OCI-LY7 (cell line): ENCODE data around the gene TNFRSF9. TPM values are rescaled to one million over a fixed set of nuclear protein-coding genes. Genes with fewer than 3 reads are reported as not detected.

Source experiments
- BruUV-seq: library from RNA; stranded (reverse); fragments of 400-500 nt; replicated peaks from 2 replicates; lab custom pipeline; 2021; lab: Mats Ljungman, UMichigan
- CTCF ChIA-PET: fragments of 300-600 bp; sonication (Branson Sonifier 250); formaldehyde crosslinking; loops from one replicate; lab custom pipeline; 2022; ENCODE audit warnings: antibody characterized with exemption; ENCODE audit not compliant: unreplicated experiment; lab: Charles Lee
- POLR2A ChIA-PET: fragments of 300-600 bp; sonication (Branson Sonifier 250); formaldehyde crosslinking; loops from one replicate; lab custom pipeline; 2022; ENCODE audit warnings: antibody characterized with exemption; lab: Charles Lee
- DNase-seq: peaks from one replicate; pipeline ENCODE4 v3.0.0-alpha.2; 2015; ENCODE audit warnings: low spot score
- H2AFZ ChIP-seq: fragments of 200-600 bp; sonication (generic), shearing (Covaris generic); 2 replicates; pipeline ENCODE4 v1.6.1; 2014; ENCODE audit warnings: mild to moderate bottlenecking, antibody characterized with exemption, low read length, moderate library complexity
- H3K27ac ChIP-seq: fragments of 200-600 bp; sonication (generic); 2 replicates; pipeline ENCODE4 v1.5.1; 2014; ENCODE audit warnings: mixed run types, low read depth, mild to moderate bottlenecking, moderate library complexity, low read length, inconsistent platforms; ENCODE audit not compliant: poor library complexity, severe bottlenecking
- H3K36me3 ChIP-seq: fragments of 200-600 bp; sonication (generic); 2 replicates; pipeline ENCODE4 v1.6.1; 2014; ENCODE audit warnings: mild to moderate bottlenecking, antibody characterized with exemption, low read length, moderate library complexity, mixed read lengths; ENCODE audit not compliant: insufficient read depth
- H3K4me1 ChIP-seq: fragments of 200-600 bp; sonication (generic); 2 replicates; pipeline ENCODE4 v1.5.1; 2014; ENCODE audit warnings: mild to moderate bottlenecking, low read length; ENCODE audit not compliant: insufficient read depth, poor library complexity, severe bottlenecking
- H3K4me2 ChIP-seq: fragments of 200-600 bp; sonication (generic); 2 replicates; pipeline ENCODE4 v1.6.1; 2014; ENCODE audit warnings: mild to moderate bottlenecking, low read length
- H3K4me3 ChIP-seq: fragments of 200-600 bp; sonication (generic); 2 replicates; pipeline ENCODE4 v1.5.1; 2014; ENCODE audit warnings: mild to moderate bottlenecking, low read depth, low read length; ENCODE audit not compliant: poor library complexity, severe bottlenecking
- H3K79me2 ChIP-seq: fragments of 200-600 bp; sonication (generic); 2 replicates; pipeline ENCODE4 v1.6.1; 2016; ENCODE audit warnings: low read depth, mild to moderate bottlenecking, low read length, moderate library complexity, mixed read lengths; ENCODE audit not compliant: insufficient read depth
- H3K9me2 ChIP-seq: fragments of 200-600 bp; sonication (generic); 2 replicates; pipeline ENCODE4 v1.6.1; 2016; ENCODE audit warnings: mild to moderate bottlenecking, low read length, mixed read lengths; ENCODE audit not compliant: insufficient read depth
- H3K9me3 ChIP-seq: fragments of 200-600 bp; sonication (generic); 2 replicates; pipeline ENCODE4 v1.6.1; 2014; ENCODE audit warnings: mild to moderate bottlenecking, mixed run types, low read length, mixed read lengths
- H4K20me1 ChIP-seq: fragments of 200-600 bp; sonication (generic); 2 replicates; pipeline ENCODE4 v1.6.1; 2014; ENCODE audit warnings: mild to moderate bottlenecking, antibody characterized with exemption, low read length, moderate library complexity, mixed read lengths; ENCODE audit not compliant: insufficient read depth
- CTCF ChIP-seq: fragments of 200-600 bp; sonication (generic); conservative IDR thresholded peaks from 2 replicates; pipeline ENCODE4 v1.5.1; 2014; ENCODE audit warnings: mild to moderate bottlenecking, antibody characterized with exemption, low read length, moderate library complexity, mixed read lengths
- EZH2phosphoT487 ChIP-seq: fragments of 200-600 bp; sonication (generic); IDR thresholded peaks from 2 replicates; pipeline ENCODE4 v1.6.1; 2018; ENCODE audit warnings: low read depth, borderline replicate concordance, mild to moderate bottlenecking, mixed run types, antibody characterized with exemption, low read length, moderate library complexity, mixed read lengths
- intact Hi-C: fragments of 100-400 bp; cut with micrococcal nuclease; formaldehyde crosslinking; loops from one replicate; pipeline ENCODE4 v1.10.0; 2022; ENCODE audit not compliant: unreplicated experiment
- total RNA-seq, 2 experiments: library from RNA; depleted of rRNA in 1 of 2; stranded (reverse); fragments of >200 nt in 1 of 2; shearing (Covaris generic) in 1 of 2; gene quantifications; 2 replicates each; pipeline ENCODE4 v1.2.3, GENCODE V29; 2014 to 2022

Gene TNFRSF9
- total RNA-seq, 2 experiments from 2014 or later = not detected

- no peak overlapping the region for H2AFZ ChIP-seq
- H3K79me2 ChIP-seq = no peaks in the 10 kb centered on the region
- no peaks in the 10 kb centered on the region for H3K36me3 ChIP-seq
- no peak overlapping the region for H3K4me3 ChIP-seq
- intact Hi-C loops = no loop called here
- DNase-seq = no peak
- CTCF ChIA-PET = no interaction called here
- no TSS peak for BruUV-seq
- H3K9me2 ChIP-seq = no peaks in the 10 kb centered on the region
- no peaks in the 10 kb centered on the region for H3K9me3 ChIP-seq
- no peaks in the 10 kb centered on the region for H3K4me1 ChIP-seq
- POLR2A ChIA-PET = no interaction called here
- H4K20me1 ChIP-seq = no peaks in the 10 kb centered on the region
- TF ChIP-seq EZH2phosphoT487 = no peak
- no peak for TF ChIP-seq CTCF
- H3K27ac ChIP-seq = no peak overlapping the region
- no peak overlapping the region for H3K4me2 ChIP-seq
Measured at GRCh38 chr1:7916501-7916830, 24.2 kb downstream of the TNFRSF9 start.

- Histone ChIP-seq H3K79me2 (no peaks in the 10 kb centered on the region), H3K4me3 (no peak overlapping the region), H3K4me1 (no peaks in the 10 kb centered on the region), H2AFZ (no peak overlapping the region), H3K4me2 (no peak overlapping the region), H3K9me3 (no peaks in the 10 kb centered on the region), H3K36me3 (no peaks in the 10 kb centered on the region), H4K20me1 (no peaks in the 10 kb centered on the region), H3K27ac (no peak overlapping the region), H3K9me2 (no peaks in the 10 kb centered on the region)
- CTCF ChIA-PET = no interaction called here
- TF ChIP-seq EZH2phosphoT487 (no peak), CTCF (no peak)
- no TSS peak for BruUV-seq
- intact Hi-C loops = no loop called here
- POLR2A ChIA-PET = no interaction called here
- DNase-seq = no peak
Measured at GRCh38 chr1:7915826-7916500, 24.7 kb downstream of the TNFRSF9 start.

- POLR2A ChIA-PET = no interaction called here
- Histone ChIP-seq H3K4me2 (no peak overlapping the region), H3K9me2 (no peaks in the 10 kb centered on the region), H4K20me1 (no peaks in the 10 kb centered on the region), H3K9me3 (no peaks in the 10 kb centered on the region), H3K4me3 (no peak overlapping the region), H3K79me2 (no peaks in the 10 kb centered on the region), H3K36me3 (no peaks in the 10 kb centered on the region), H3K27ac (no peak overlapping the region), H3K4me1 (no peaks in the 10 kb centered on the region), H2AFZ (no peak overlapping the region)
- TF ChIP-seq EZH2phosphoT487 (no peak), CTCF (no peak)
- BruUV-seq = no TSS peak
- DNase-seq = no peak
- CTCF ChIA-PET = interaction anchor here (0.5 kb wide), 1 partner anchor 59 kb away, joined by 4 read pairs; no protein-coding TSS in a partner anchor
- intact Hi-C loops = no loop called here
Measured at GRCh38 chr1:7912743-7913557, 27.7 kb downstream of the TNFRSF9 start.
